ENCODE data around the gene ASCC1. TPM values are rescaled to one million over a fixed set of nuclear protein-coding genes. Genes with fewer than 3 reads are reported as not detected.
A peak's percentile ranks its signal among the peaks of the same experiment; 100 is the strongest.

ASCC1 gene
- total RNA-seq, 1 donor from 2014 or later, result 35.6 TPM

- Mint-ChIP-seq H3K36me3 (ENCODE audit: low read depth) (no peaks in the 10 kb centered on the region), H3K4me1 (peaks cover 47% of the 10 kb centered on the region), H3K27ac (ENCODE audit: unreplicated experiment) (no peak overlapping the region), H3K9me3 (no peaks in the 10 kb centered on the region), H3K4me3 (peak overlapping the region; percentile 91), H3K27me3 (ENCODE audit: low read depth) (no peaks in the 10 kb centered on the region)
- no peak for TF ChIP-seq CTCF (conservative IDR thresholded peaks at IDR 0.05)
- DNase-seq (ENCODE audit: low read depth, low spot score), result no peak
Observed at GRCh38 chr10:72261784-72262404, 45.8 kb upstream of the ASCC1 start.

- Mint-ChIP-seq H3K4me3 (peak overlapping the region; percentile 91), H3K27me3 (ENCODE audit: low read depth) (no peaks in the 10 kb centered on the region), H3K4me1 (peaks cover 52% of the 10 kb centered on the region), H3K9me3 (no peaks in the 10 kb centered on the region), H3K36me3 (ENCODE audit: low read depth) (no peaks in the 10 kb centered on the region), H3K27ac (ENCODE audit: unreplicated experiment) (peak overlapping the region; percentile 95)
- no peak for DNase-seq (ENCODE audit: low read depth, low spot score)
- no peak for TF ChIP-seq CTCF (conservative IDR thresholded peaks at IDR 0.05)
Observed at GRCh38 chr10:72260976-72261783, 45.1 kb upstream of the ASCC1 start.

GRCh38 chr10:72260239-72260975 is 44.3 kb upstream of the ASCC1 start:
- H3K4me1 Mint-ChIP-seq, result peaks cover 55% of the 10 kb centered on the region
- H3K9me3 Mint-ChIP-seq, result no peaks in the 10 kb centered on the region
- no peaks in the 10 kb centered on the region for H3K36me3 Mint-ChIP-seq (ENCODE audit: low read depth)
- H3K4me3 Mint-ChIP-seq, result peak overlapping the region; percentile 85
- TF ChIP-seq CTCF (conservative IDR thresholded peaks at IDR 0.05), result no peak
- peak; percentile 92 for DNase-seq (ENCODE audit: low read depth, low spot score)
- no peaks in the 10 kb centered on the region for H3K27me3 Mint-ChIP-seq (ENCODE audit: low read depth)
- peak overlapping the region; percentile 97 for H3K27ac Mint-ChIP-seq (ENCODE audit: unreplicated experiment)

GRCh38 chr10:72259491-72260238 is 43.6 kb upstream of the ASCC1 start:
- Mint-ChIP-seq H3K27ac (ENCODE audit: unreplicated experiment) (peak overlapping the region; percentile 97), H3K36me3 (ENCODE audit: low read depth) (no peaks in the 10 kb centered on the region), H3K4me3 (peak overlapping the region; percentile 85), H3K9me3 (no peaks in the 10 kb centered on the region), H3K4me1 (peaks cover 57% of the 10 kb centered on the region), H3K27me3 (ENCODE audit: low read depth) (no peaks in the 10 kb centered on the region)
- DNase-seq (ENCODE audit: low read depth, low spot score), result no peak
- no peak for TF ChIP-seq CTCF (conservative IDR thresholded peaks at IDR 0.05)

- Mint-ChIP-seq H3K36me3 (ENCODE audit: low read depth) (no peaks in the 10 kb centered on the region), H3K27ac (ENCODE audit: unreplicated experiment) (peak overlapping the region; percentile 78), H3K4me3 (no peak overlapping the region), H3K4me1 (peaks cover 57% of the 10 kb centered on the region), H3K9me3 (no peaks in the 10 kb centered on the region), H3K27me3 (ENCODE audit: low read depth) (no peaks in the 10 kb centered on the region)
- DNase-seq (ENCODE audit: low read depth, low spot score), result no peak
- no peak for TF ChIP-seq CTCF (conservative IDR thresholded peaks at IDR 0.05)
Observed at GRCh38 chr10:72258617-72259016, 42.5 kb upstream of the ASCC1 start.

Data from neural crest cell (in vitro differentiated cells).